ENCODE data around the gene LRRC14B.

The LRRC14B gene

DNA sequence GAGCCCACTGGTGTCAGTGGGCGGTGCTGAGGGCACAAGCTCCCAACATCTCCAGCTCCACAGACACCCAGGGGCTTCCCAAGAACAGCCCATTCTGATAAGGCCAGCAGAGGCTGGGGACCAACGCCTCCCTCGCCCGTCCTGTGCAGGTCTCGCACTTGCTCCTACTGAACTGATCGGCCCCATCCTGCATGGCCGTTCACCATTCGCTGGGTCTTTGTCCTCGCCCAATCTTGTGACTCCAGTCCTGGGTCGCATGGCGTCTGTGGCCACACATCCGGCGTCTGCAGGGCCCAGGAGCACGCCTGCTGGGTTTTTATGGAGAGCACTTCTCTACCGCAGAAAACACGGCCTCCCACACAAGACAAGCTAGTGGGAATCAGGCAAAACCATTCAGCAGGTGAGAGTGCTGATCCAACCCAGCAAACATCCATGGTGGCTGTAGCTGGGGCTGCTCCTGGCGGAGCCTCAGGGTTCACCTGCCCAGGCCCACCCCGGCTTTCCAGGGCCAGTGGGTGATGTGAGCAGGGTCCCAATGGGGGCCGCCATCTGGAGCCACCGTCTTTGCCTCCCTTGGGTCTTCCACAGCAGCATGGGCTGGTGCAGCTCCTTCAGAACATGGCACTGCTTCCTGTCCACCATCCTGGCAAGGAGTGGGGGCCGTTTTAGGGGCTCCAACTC, 7.4 kb downstream of the LRRC14B start:
- no peaks in the 10 kb centered on the region for H3K9me3 ChIP-seq (ENCODE audit: control insufficient read depth, low read length)
- H3K4me3 ChIP-seq (ENCODE audit: low read length) = no peak overlapping the region
- H3K9ac ChIP-seq (ENCODE audit: low read length) = no peak overlapping the region
- no peaks in the 10 kb centered on the region for H3K36me3 ChIP-seq (ENCODE audit: control insufficient read depth, insufficient read depth, low read length)
- no peaks in the 10 kb centered on the region for H3K27me3 ChIP-seq (ENCODE audit: control insufficient read depth, insufficient read depth, low read length)
- no peaks in the 10 kb centered on the region for H3K4me1 ChIP-seq (ENCODE audit: control insufficient read depth, insufficient read depth, low read length)

DNA sequence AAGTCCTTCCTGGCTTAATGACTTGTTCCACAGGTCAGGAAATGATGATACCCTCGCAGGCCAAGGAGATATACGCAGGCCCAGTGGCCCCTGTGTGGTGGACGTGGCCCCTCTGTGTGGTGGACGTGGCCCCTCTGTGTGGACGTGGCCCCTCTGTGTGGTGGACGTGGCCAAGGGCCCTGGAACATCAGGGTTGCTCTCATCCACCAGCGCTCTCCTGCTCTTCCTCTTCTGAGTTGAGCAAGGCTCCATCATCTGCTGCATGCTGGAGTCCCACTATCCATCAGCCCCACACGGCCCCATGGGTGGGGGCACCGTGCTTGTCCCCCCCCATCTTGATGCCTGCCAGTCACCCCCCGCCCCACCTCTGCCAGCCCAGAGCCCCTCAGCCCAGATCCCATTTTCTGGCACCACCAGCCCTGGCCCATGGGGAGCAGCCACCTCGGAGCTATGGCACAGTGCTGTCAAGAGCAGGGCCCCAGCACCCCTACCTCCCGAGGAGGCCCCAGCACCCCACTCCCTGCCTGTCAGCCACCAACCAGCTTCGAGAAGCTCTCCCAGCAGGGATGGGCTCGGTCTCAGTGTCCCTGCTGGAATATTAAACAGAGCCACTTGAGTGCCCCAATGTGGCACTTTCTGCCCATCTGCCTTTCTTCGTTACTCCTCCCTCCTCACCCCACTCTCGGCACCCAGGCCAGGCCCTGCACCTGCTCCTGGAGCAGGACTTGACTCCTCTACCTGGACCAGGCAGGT, 8.1 kb downstream of the LRRC14B start:
- Histone ChIP-seq H3K4me1 (ENCODE audit: control insufficient read depth, insufficient read depth, low read length) (no peaks in the 10 kb centered on the region), H3K36me3 (ENCODE audit: control insufficient read depth, insufficient read depth, low read length) (no peaks in the 10 kb centered on the region), H3K4me3 (ENCODE audit: low read length) (no peak overlapping the region), H3K27me3 (ENCODE audit: control insufficient read depth, insufficient read depth, low read length) (no peaks in the 10 kb centered on the region), H3K9ac (ENCODE audit: low read length) (no peak overlapping the region), H3K9me3 (ENCODE audit: control insufficient read depth, low read length) (no peaks in the 10 kb centered on the region)

GRCh38 chr5:199950-200645, 8.8 kb downstream of the LRRC14B start:
- H3K36me3 ChIP-seq (ENCODE audit: control insufficient read depth, insufficient read depth, low read length) = no peaks in the 10 kb centered on the region
- no peaks in the 10 kb centered on the region for H3K9me3 ChIP-seq (ENCODE audit: control insufficient read depth, low read length)
- no peak overlapping the region for H3K4me3 ChIP-seq (ENCODE audit: low read length)
- H3K4me1 ChIP-seq (ENCODE audit: control insufficient read depth, insufficient read depth, low read length) = no peaks in the 10 kb centered on the region
- no peaks in the 10 kb centered on the region for H3K27me3 ChIP-seq (ENCODE audit: control insufficient read depth, insufficient read depth, low read length)
- no peak overlapping the region for H3K9ac ChIP-seq (ENCODE audit: low read length)

DNA sequence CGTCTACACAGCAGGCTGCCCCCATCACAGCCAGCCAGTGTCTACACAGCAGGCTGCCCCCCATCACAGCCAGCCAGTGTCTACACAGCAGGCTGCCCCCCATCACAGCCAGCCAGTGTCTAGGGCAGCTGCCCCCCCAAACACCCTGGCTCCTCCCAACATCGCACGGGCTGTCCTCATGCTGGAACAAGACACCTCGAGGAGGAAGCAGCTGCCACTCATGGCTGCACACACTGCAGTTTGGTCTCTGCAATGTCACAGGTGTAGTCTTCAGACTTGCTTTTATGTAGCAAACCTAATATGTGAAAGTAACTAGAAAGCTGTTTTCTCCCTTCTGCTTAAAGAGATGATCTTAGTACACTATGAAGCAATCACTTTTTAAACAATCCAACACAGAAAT, 9.7 kb downstream of the LRRC14B start:
- H3K36me3 ChIP-seq (ENCODE audit: control insufficient read depth, insufficient read depth, low read length) = no peaks in the 10 kb centered on the region
- H3K27me3 ChIP-seq (ENCODE audit: control insufficient read depth, insufficient read depth, low read length) = no peaks in the 10 kb centered on the region
- H3K4me3 ChIP-seq (ENCODE audit: low read length) = no peak overlapping the region
- H3K9ac ChIP-seq (ENCODE audit: low read length) = no peak overlapping the region
- no peaks in the 10 kb centered on the region for H3K9me3 ChIP-seq (ENCODE audit: control insufficient read depth, low read length)
- H3K4me1 ChIP-seq (ENCODE audit: control insufficient read depth, insufficient read depth, low read length) = no peaks in the 10 kb centered on the region

- no peaks in the 10 kb centered on the region for H3K4me1 ChIP-seq (ENCODE audit: control insufficient read depth, insufficient read depth, low read length)
Observed at GRCh38 chr5:201672-202071, 10.4 kb downstream of the LRRC14B start.

DNA sequence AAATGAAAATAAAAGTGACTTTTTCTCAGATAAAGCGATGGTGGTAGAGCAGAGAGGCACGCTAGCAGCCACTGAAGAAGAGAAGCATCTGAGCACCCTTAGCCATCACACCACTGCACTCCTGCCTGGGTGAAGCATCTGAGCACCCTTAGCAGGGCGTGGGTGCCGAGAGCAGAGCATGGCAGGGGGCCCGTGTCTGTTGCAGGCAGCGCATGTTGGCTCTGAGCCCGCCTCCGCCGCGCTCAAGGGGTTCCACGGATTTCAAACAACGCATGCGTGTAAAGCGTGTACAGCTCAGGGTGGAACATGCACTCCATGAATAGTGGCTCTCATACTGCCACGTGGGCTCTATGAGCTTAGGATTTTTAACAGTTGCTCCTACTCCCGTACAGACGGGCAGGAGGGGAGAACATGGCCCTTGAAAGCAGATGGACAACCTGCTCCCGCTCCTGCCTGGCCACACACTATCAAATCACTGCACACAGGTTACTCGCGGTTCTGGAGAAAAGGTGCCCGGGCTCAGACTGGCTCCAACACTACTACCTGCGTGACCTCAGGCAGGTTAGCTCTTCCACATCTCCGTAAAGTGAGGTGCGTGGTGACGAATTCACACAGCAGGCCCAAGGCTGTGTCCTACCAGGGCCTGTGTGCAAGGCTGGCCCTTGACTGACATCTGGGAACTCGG, 12.1 kb downstream of the LRRC14B start:
- Histone ChIP-seq H3K27me3 (ENCODE audit: control insufficient read depth, insufficient read depth, low read length) (no peaks in the 10 kb centered on the region), H3K9me3 (ENCODE audit: control insufficient read depth, low read length) (no peaks in the 10 kb centered on the region), H3K4me1 (ENCODE audit: control insufficient read depth, insufficient read depth, low read length) (no peaks in the 10 kb centered on the region), H3K9ac (ENCODE audit: low read length) (no peak overlapping the region), H3K4me3 (ENCODE audit: low read length) (no peak overlapping the region), H3K36me3 (ENCODE audit: control insufficient read depth, insufficient read depth, low read length) (no peaks in the 10 kb centered on the region)

More at GRCh38 chr5:201672-202071, 10.4 kb downstream of the LRRC14B start:
- H3K9ac ChIP-seq (ENCODE audit: low read length) = no peak overlapping the region
- H3K36me3 ChIP-seq (ENCODE audit: control insufficient read depth, insufficient read depth, low read length) = no peaks in the 10 kb centered on the region
- H3K27me3 ChIP-seq (ENCODE audit: control insufficient read depth, insufficient read depth, low read length) = no peaks in the 10 kb centered on the region
- no peaks in the 10 kb centered on the region for H3K9me3 ChIP-seq (ENCODE audit: control insufficient read depth, low read length)
- H3K4me3 ChIP-seq (ENCODE audit: low read length) = no peak overlapping the region

DNA sequence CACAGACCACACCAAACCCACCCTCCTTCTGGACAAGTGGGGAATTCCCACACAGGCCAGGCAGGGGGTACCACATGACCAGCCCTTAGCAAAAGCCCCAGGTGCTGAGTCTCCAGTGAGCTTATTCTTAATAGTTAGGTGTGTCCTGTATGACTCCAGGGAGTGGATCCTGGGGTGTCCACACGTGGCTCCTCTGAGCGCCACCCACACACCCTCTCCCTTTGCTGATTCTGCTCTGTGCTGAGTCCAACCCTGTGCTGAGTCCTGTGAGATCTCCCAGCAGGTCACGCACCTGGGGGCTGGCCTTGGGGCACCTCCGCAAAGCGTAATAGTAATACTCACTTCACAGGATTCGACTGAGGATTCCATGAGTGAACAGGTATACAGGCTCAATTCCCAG, 12.7 kb downstream of the LRRC14B start:
- Histone ChIP-seq H3K9me3 (ENCODE audit: control insufficient read depth, low read length) (no peaks in the 10 kb centered on the region), H3K4me3 (ENCODE audit: low read length) (no peak overlapping the region), H3K27me3 (ENCODE audit: control insufficient read depth, insufficient read depth, low read length) (no peaks in the 10 kb centered on the region), H3K4me1 (ENCODE audit: control insufficient read depth, insufficient read depth, low read length) (no peaks in the 10 kb centered on the region), H3K36me3 (ENCODE audit: control insufficient read depth, insufficient read depth, low read length) (no peaks in the 10 kb centered on the region), H3K9ac (ENCODE audit: low read length) (no peak overlapping the region)

DNA sequence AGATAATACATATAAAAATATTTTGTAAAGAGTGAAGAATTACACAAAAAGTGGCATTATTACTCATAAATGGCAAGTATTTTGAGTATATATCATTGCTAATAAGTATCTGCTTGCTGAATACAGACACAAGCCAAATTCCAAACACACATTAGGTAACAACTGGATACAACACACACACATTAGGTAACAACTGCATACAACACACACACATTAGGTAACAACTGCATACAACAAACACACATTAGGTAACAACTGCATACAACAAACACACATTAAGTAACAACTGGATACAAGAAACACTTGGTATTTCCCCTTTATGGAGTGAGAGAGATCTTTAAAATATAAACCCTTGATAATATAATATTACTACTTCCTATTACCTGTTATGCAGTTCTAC, 13.2 kb downstream of the LRRC14B start:
- Histone ChIP-seq H3K4me1 (ENCODE audit: control insufficient read depth, insufficient read depth, low read length) (no peaks in the 10 kb centered on the region), H3K9me3 (ENCODE audit: control insufficient read depth, low read length) (no peaks in the 10 kb centered on the region), H3K27me3 (ENCODE audit: control insufficient read depth, insufficient read depth, low read length) (no peaks in the 10 kb centered on the region), H3K9ac (ENCODE audit: low read length) (no peak overlapping the region), H3K4me3 (ENCODE audit: low read length) (no peak overlapping the region), H3K36me3 (ENCODE audit: control insufficient read depth, insufficient read depth, low read length) (no peaks in the 10 kb centered on the region)

- Histone ChIP-seq H3K4me3 (ENCODE audit: low read length) (no peak overlapping the region), H3K9ac (ENCODE audit: low read length) (no peak overlapping the region), H3K36me3 (ENCODE audit: control insufficient read depth, insufficient read depth, low read length) (no peaks in the 10 kb centered on the region), H3K9me3 (ENCODE audit: control insufficient read depth, low read length) (no peaks in the 10 kb centered on the region), H3K27me3 (ENCODE audit: control insufficient read depth, insufficient read depth, low read length) (no peaks in the 10 kb centered on the region), H3K4me1 (ENCODE audit: control insufficient read depth, insufficient read depth, low read length) (no peaks in the 10 kb centered on the region)
Observed at GRCh38 chr5:204966-205670, 13.8 kb downstream of the LRRC14B start.

- Histone ChIP-seq H3K4me3 (ENCODE audit: low read length) (no peak overlapping the region), H3K9me3 (ENCODE audit: control insufficient read depth, low read length) (no peaks in the 10 kb centered on the region), H3K9ac (ENCODE audit: low read length) (no peak overlapping the region), H3K27me3 (ENCODE audit: control insufficient read depth, insufficient read depth, low read length) (no peaks in the 10 kb centered on the region), H3K36me3 (ENCODE audit: control insufficient read depth, insufficient read depth, low read length) (no peaks in the 10 kb centered on the region), H3K4me1 (ENCODE audit: control insufficient read depth, insufficient read depth, low read length) (no peaks in the 10 kb centered on the region)
Observed at GRCh38 chr5:206406-206805, 15.1 kb downstream of the LRRC14B start.

DNA sequence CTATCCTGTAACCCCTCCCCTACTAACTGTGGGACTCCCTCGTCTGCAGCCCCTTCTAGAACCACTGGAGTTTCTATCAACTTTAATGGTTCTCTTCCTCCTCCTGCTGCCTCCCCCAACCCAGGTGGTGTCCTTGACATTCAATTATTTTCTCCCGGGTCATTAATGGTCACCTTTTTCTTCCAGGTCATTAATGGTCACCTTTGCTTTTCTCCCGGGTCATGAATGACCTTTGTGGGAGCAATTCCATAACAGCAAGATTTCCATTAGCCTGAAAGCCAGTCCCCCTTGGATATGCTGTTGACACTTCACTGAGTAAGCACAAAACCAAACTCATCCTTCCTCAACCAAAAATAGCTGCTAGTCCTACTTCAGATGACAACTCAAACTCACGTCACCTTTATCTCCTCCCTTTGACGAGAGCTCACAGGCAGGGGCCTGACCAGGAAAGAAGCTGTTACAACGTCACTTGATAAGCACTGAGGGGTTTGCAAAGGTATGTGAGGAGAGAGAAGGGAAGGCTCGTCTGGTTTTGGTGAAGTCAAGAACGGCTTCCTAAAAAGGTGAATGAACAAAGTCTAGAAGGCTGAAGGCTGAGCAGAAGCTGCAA, 15.7 kb downstream of the LRRC14B start:
- Histone ChIP-seq H3K27me3 (ENCODE audit: control insufficient read depth, insufficient read depth, low read length) (no peaks in the 10 kb centered on the region), H3K4me1 (ENCODE audit: control insufficient read depth, insufficient read depth, low read length) (no peaks in the 10 kb centered on the region), H3K9ac (ENCODE audit: low read length) (no peak overlapping the region), H3K4me3 (ENCODE audit: low read length) (no peak overlapping the region), H3K9me3 (ENCODE audit: control insufficient read depth, low read length) (no peaks in the 10 kb centered on the region), H3K36me3 (ENCODE audit: control insufficient read depth, insufficient read depth, low read length) (no peaks in the 10 kb centered on the region)

All from mucosa of stomach (tissue), 1 donor.